A673 (cell line): Measurements from ENCODE around the gene PDCD11. TPM values are rescaled to one million over a fixed set of nuclear protein-coding genes. Genes with fewer than 3 reads are reported as not detected.
A peak's percentile ranks its signal among the peaks of the same experiment; 100 is the strongest.

Experiments
- BruUV-seq: library from RNA; stranded (reverse); fragments of 400-500 nt; replicated peaks from 2 replicates; lab custom pipeline; 2021; lab: Mats Ljungman, UMichigan
- CTCF ChIA-PET: fragments of 300-600 bp; sonication (Branson Sonifier 250); formaldehyde crosslinking; loops from one replicate; lab custom pipeline; 2022; ENCODE audit warnings: antibody characterized with exemption; lab: Charles Lee
- POLR2A ChIA-PET: fragments of 300-600 bp; sonication (Branson Sonifier 250); formaldehyde crosslinking; loops from one replicate; lab custom pipeline; 2022; ENCODE audit warnings: antibody characterized with exemption; ENCODE audit not compliant: low non-redundant PET; lab: Charles Lee
- DNase-seq: peaks from one replicate; pipeline ENCODE4 v3.0.0-alpha.2; 2015; ENCODE audit warnings: low spot score
- H3K27ac ChIP-seq: fragments of 200-600 bp; sonication (generic); 2 replicates; pipeline ENCODE4 v1.5.1; 2016; ENCODE audit warnings: mixed run types, low read depth, mild to moderate bottlenecking, mixed read lengths, antibody characterized with exemption, low read length; ENCODE audit not compliant: poor library complexity, severe bottlenecking
- H3K27me3 ChIP-seq: fragments of 200-600 bp; sonication (generic); replicated peaks from 2 replicates; pipeline ENCODE4 v1.6.1; 2017; ENCODE audit warnings: mixed run types, low read depth, mild to moderate bottlenecking, mixed read lengths, antibody characterized with exemption, low read length; ENCODE audit not compliant: insufficient read depth, poor library complexity
- H3K36me3 ChIP-seq: fragments of 200-600 bp; sonication (generic); 2 replicates; pipeline ENCODE4 v1.6.1; 2016; ENCODE audit warnings: mixed run types, mild to moderate bottlenecking, mixed read lengths, antibody characterized with exemption, low read length; ENCODE audit not compliant: insufficient read depth, poor library complexity, severe bottlenecking
- H3K4me1 ChIP-seq: fragments of 200-600 bp; sonication (generic); 2 replicates; pipeline ENCODE4 v1.6.1; 2017; ENCODE audit warnings: mixed run types, mild to moderate bottlenecking, mixed read lengths, antibody characterized with exemption, low read length; ENCODE audit not compliant: insufficient read depth, poor library complexity, severe bottlenecking
- H3K4me3 ChIP-seq: fragments of 200-600 bp; sonication (generic); 2 replicates; pipeline ENCODE4 v1.5.1; 2016; ENCODE audit warnings: low read depth, mixed run types, mild to moderate bottlenecking, mixed read lengths, low read length; ENCODE audit not compliant: poor library complexity, severe bottlenecking
- H3K9me3 ChIP-seq: fragments of 200-600 bp; sonication (generic); 2 replicates; pipeline ENCODE4 v1.6.1; 2016; ENCODE audit warnings: mixed run types, low read depth, mild to moderate bottlenecking, mixed read lengths, antibody characterized with exemption, low read length; ENCODE audit not compliant: poor library complexity, severe bottlenecking
- CTCF ChIP-seq: fragments of 300-800, 200-600 bp; sonication (generic); conservative IDR thresholded peaks from 2 replicates; pipeline ENCODE4 v1.5.1; 2017; ENCODE audit warnings: low read depth, mild to moderate bottlenecking, antibody characterized with exemption, low read length, moderate library complexity, mixed read lengths
- EZH2 ChIP-seq: fragments of 200-600 bp; sonication (generic); IDR thresholded peaks from 2 replicates; pipeline ENCODE4 v1.6.1; 2017; ENCODE audit warnings: borderline replicate concordance, low read depth, mild to moderate bottlenecking, mixed read lengths, antibody characterized with exemption, low read length; ENCODE audit not compliant: poor library complexity, severe bottlenecking
- intact Hi-C: fragments of 100-400 bp; cut with micrococcal nuclease; formaldehyde crosslinking; loops from one replicate; pipeline ENCODE4 v1.10.0; 2022; ENCODE audit not compliant: unreplicated experiment
- total RNA-seq: library from RNA; stranded (reverse); gene quantifications from 2 replicates; pipeline ENCODE4 v1.2.3, GENCODE V29; 2021

PDCD11 gene
- total RNA-seq, 1 experiment from 2014 or later, result 78.1 TPM

GRCh38 chr10:103452506-103453230 lies 56.2 kb downstream of the PDCD11 start:
- Histone ChIP-seq H3K36me3 (peaks cover 10% of the 10 kb centered on the region), H3K4me1 (peaks cover 5% of the 10 kb centered on the region), H3K9me3 (no peaks in the 10 kb centered on the region), H3K27me3 (no peaks in the 10 kb centered on the region), H3K27ac (peak overlapping the region; percentile 69), H3K4me3 (peak overlapping the region; percentile 58)
- CTCF ChIA-PET, result no interaction called here
- no TSS peak for BruUV-seq
- TF ChIP-seq EZH2 (no peak), CTCF (no peak)
- DNase-seq, result no peak
- intact Hi-C loops, result no loop called here
- POLR2A ChIA-PET, result no interaction called here

GRCh38 chr10:103454026-103454425 lies 57.6 kb downstream of the PDCD11 start:
- Histone ChIP-seq H3K27ac (no peak overlapping the region), H3K4me3 (no peak overlapping the region), H3K4me1 (peaks cover 5% of the 10 kb centered on the region), H3K36me3 (peaks cover 6% of the 10 kb centered on the region), H3K27me3 (no peaks in the 10 kb centered on the region), H3K9me3 (no peaks in the 10 kb centered on the region)
- BruUV-seq, result no TSS peak
- no peak for TF ChIP-seq CTCF
- no peak for TF ChIP-seq EZH2
- CTCF ChIA-PET, result no interaction called here
- POLR2A ChIA-PET, result interaction anchor here (0.6 kb wide), 1 partner anchor 47 kb away, joined by 3 read pairs; no protein-coding TSS in a partner anchor
- no peak for DNase-seq
- intact Hi-C loops, result no loop called here

GRCh38 chr10:103455235-103455634 lies 58.8 kb downstream of the PDCD11 start:
- ChIA-PET CTCF (no interaction called here), POLR2A (no interaction called here)
- H3K4me3 ChIP-seq, result no peak overlapping the region
- H3K36me3 ChIP-seq, result no peaks in the 10 kb centered on the region
- intact Hi-C loops, result no loop called here
- no peak overlapping the region for H3K27ac ChIP-seq
- H3K27me3 ChIP-seq, result no peaks in the 10 kb centered on the region
- peaks cover 5% of the 10 kb centered on the region for H3K4me1 ChIP-seq
- TF ChIP-seq EZH2 (no peak), CTCF (no peak)
- no TSS peak for BruUV-seq
- no peaks in the 10 kb centered on the region for H3K9me3 ChIP-seq
- DNase-seq, result no peak
